ENCODE measurements around the gene EXD2. TPM values are rescaled to one million over a fixed set of nuclear protein-coding genes. Genes with fewer than 3 reads are reported as not detected.
"Not testable (repeated sequence)": the region's sequence is repeated elsewhere in the genome, so short reads cannot be mapped to it uniquely, and the experiment has no call there.

EXD2 gene
- total RNA-seq, 1 experiment from 2014 or later: 21.5 TPM

DNA sequence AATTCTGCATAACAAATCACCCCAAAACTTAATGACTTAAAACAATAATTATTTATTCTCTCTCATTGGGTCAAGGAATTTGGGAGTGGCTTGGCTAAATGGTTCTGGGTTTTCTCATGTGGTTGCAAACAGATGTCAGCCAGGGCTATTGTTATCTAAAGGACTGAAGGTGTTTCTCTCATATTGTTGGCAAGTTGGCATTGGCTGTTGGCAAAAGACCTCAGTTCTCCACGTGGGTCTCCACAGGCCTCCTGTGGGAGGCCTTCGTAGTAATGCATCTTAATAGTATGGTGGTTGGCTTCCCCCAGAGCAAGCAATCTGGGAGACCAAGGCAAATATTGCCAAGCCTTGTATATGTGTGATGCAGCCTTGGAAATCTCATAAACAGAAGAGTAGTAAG, 83.0 kb downstream of the EXD2 start:
- DNase-seq (ENCODE audit: extremely low read depth, low read depth): no peak

DNA sequence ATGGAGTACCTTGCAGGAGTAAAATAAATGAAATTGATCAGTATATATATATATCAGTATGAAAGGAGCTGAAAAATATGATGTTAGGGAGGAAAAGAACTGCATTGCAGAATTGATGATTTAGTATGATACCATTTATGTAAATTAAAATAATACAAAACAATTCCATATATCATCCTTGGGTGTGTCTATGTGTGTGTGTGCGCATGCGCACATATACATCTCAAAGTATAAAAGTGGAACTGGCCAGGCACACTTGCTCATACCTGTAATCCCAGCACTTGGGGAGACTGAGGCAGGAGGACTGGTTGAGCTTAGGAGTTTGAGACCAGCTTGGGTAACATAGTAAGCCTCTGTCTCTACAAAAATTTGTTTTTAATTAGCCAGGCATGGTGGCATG, 84.0 kb downstream of the EXD2 start:
- no peak for DNase-seq (ENCODE audit: extremely low read depth, low read depth)

DNA sequence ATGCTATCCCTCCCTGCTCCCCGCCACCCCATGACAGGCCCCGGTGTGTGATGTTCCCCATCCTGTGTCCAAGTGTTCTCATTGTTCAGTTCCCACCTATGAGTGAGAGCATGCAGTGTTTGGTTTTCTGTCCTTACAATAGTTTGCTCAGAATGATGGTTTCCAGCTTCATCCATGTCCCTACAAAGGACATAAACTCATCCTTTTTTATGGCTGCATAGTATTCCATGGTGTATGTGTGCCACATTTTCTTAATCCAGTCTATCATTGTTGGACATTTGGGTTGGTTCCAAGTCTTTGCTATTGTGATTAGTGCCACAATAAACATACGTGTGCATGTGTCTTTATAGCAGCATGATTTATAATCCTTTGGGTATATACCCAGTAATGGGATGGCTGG, 86.1 kb downstream of the EXD2 start:
- not testable (repeated sequence) for DNase-seq (ENCODE audit: extremely low read depth, low read depth)

DNA sequence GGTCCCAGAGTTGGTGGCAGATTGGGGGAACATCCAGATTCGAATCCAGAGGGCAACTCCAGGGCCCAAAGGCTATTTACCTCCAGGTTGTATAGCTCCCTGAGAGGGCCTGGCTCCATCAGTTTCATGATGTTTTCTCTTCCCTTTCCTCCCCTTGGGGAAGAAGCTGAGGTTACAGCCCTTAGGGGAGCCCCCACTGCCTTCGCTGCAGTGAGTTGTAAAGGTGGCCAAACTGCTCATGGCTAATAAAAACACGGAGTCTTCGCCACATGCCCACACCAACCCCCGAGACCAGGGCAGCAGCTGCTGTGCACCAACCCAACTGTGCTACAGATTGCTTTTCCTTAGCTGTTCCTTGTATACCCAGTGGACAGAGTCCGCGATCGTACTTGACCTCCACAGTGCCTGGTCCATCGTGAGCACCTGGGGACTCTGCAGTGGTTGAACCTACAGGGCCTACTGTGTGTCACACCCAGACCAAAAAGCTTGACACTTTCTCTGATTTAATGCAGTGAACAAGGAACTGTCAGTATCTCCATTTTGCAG, 89.5 kb downstream of the EXD2 start:
- DNase-seq (ENCODE audit: extremely low read depth, low read depth): no peak

GRCh38 chr14:69281450-69282169, 90.3 kb downstream of the EXD2 start:
- DNase-seq (ENCODE audit: extremely low read depth, low read depth): no peak

DNA sequence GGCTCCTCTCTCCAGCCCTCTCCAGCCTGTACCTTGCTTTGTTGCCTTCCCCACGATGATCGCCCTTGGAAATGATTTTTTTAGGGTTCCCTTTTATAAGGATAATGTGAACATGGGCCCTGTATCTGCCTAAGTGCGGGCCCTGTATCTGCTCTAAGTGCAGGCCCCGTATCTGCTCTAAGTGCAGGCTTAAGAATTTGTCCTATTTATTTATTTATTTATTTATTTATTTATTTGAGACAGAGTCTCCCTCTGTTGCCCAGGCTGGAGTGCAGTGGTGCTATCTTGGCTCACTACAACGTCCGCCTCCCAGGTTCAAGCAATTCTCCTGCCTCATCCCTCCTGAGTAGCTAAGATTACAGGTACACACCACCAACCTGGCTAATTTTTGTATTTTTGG, 91.2 kb downstream of the EXD2 start:
- no peak for DNase-seq (ENCODE audit: extremely low read depth, low read depth)

- DNase-seq (ENCODE audit: extremely low read depth, low read depth): no peak
These were observed 92.9 kb downstream of the EXD2 start for GRCh38 chr14:69284170-69284569.

- DNase-seq (ENCODE audit: extremely low read depth, low read depth): no peak
These were observed 94.5 kb downstream of the EXD2 start for GRCh38 chr14:69285661-69286255.

GRCh38 chr14:69287098-69288010, 96.1 kb downstream of the EXD2 start:
- peak; percentile 34 for DNase-seq (ENCODE audit: extremely low read depth, low read depth)

GRCh38 chr14:69288011-69288771, 96.9 kb downstream of the EXD2 start:
- no peak for DNase-seq (ENCODE audit: extremely low read depth, low read depth)

DNA sequence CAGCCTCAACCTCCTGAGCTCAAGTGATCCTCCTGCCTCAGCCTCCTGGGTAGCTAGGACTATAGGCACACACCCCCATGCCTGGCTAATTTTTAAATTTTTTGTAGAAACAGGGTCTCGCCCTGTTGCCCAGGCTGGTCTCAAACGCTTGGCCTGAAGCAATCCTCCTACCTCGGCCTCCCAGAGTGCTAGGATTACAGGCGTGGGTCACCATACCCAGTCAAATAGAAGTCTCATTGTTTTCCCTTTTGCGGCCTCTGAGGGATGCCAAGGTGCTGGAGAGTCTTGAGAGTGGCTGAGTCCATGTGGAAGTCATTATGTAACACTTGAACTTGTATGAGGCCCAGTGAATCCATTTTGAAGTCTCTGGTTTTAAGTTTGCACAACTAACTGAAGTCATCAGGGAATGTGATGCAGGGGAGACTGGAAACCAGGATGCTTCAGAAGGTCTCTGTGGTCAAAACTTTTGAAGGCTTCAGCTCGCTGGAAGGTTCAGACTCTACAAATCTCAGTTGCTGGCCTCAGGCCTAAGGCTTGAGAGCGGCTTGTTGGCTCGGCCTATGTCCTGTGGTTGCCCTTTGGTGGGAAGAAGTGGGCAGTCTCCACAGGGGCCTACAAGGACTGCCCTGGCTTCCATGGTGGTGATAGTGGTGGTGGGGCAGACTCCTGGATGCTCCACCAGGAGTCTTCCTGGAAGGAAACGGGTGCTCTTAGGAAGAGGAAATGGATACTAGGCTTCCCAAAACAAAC, 97.8 kb downstream of the EXD2 start:
- no peak for DNase-seq (ENCODE audit: extremely low read depth, low read depth)

GRCh38 chr14:69289811-69290520, 98.7 kb downstream of the EXD2 start:
- DNase-seq (ENCODE audit: extremely low read depth, low read depth): no peak

DNA sequence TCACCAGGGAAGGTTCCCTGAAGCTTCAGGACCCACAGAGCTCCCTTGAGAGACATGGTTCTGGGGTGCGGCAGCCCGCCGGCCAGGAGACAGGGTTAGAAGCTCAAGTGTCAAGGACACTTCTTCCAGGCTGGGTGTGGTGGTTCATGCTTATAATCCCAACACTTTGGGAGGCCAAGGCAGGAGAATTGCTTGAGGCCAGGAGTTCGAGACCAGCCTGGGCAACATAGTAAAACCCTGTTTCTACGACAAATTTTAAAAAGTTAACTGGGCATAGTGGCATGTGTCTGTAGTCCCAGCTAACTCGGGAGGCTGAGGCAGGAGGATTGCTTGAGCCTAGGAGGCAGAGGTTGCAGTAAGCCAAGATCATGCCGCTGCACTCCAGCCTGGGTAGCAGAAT, 99.6 kb downstream of the EXD2 start:
- DNase-seq (ENCODE audit: extremely low read depth, low read depth): not testable (repeated sequence)

- no peak for DNase-seq (ENCODE audit: extremely low read depth, low read depth)
These were observed 100.1 kb downstream of the EXD2 start for GRCh38 chr14:69291396-69291795.

GRCh38 chr14:69291891-69292561, 100.7 kb downstream of the EXD2 start:
- no peak for DNase-seq (ENCODE audit: extremely low read depth, low read depth)
